IMR-90 (cell line): Measurements from ENCODE around the gene AFMID. TPM values are rescaled to one million over a fixed set of nuclear protein-coding genes. Genes with fewer than 3 reads are reported as not detected.

Experiments used
- ATAC-seq: fragments of 200-7000 bp; cut with Tn5 transposase; 2 replicates; pipeline ENCODE4 v1.9.1; 2020; ENCODE audit warnings: low read depth, mild to moderate bottlenecking, moderate library complexity
- BruUV-seq: library from RNA; stranded (reverse); fragments of 400-500 nt; replicated peaks from 2 replicates; lab custom pipeline; 2021; lab: Mats Ljungman, UMichigan
- CTCF ChIA-PET: fragments of 300-600 bp; formaldehyde crosslinking; extraction: SDS; loops from one replicate; lab custom pipeline; 2021; ENCODE audit warnings: antibody characterized with exemption; lab: Yijun Ruan, JAX
- POLR2A ChIA-PET: fragments of 300-600 bp; sonication (Branson Sonifier 250); formaldehyde crosslinking; loops from one replicate; lab custom pipeline; 2022; ENCODE audit warnings: antibody characterized with exemption; ENCODE audit not compliant: unreplicated experiment; lab: Charles Lee
- DNase-seq: peaks from one replicate; pipeline ENCODE4 v3.0.0; 2013
- H2AFZ ChIP-seq: replicated peaks from 2 replicates; pipeline ENCODE3; 2013; ENCODE audit warnings: low read length, mild to moderate bottlenecking; ENCODE audit not compliant: poor library complexity
- H2AK5ac ChIP-seq: 2 replicates; pipeline ENCODE4 v1.6.1; 2013; ENCODE audit warnings: low read depth, low read length, inconsistent platforms
- H2AK9ac ChIP-seq: replicated peaks from 2 replicates; pipeline ENCODE3; 2013; ENCODE audit warnings: mild to moderate bottlenecking, low read depth, low read length, moderate library complexity; ENCODE audit not compliant: poor library complexity
- H2BK120ac ChIP-seq: 2 replicates; pipeline ENCODE4 v1.6.1; 2013; ENCODE audit warnings: low read depth, low read length, inconsistent platforms
- H2BK15ac ChIP-seq: 3 replicates; pipeline ENCODE4 v1.6.1; 2013; ENCODE audit warnings: low read depth, low read length, inconsistent platforms
- H2BK20ac ChIP-seq: 2 replicates; pipeline ENCODE4 v1.6.1; 2013; ENCODE audit warnings: low read depth, mild to moderate bottlenecking, inconsistent platforms, low read length, moderate library complexity
- H2BK5ac ChIP-seq: 2 replicates; pipeline ENCODE4 v1.6.1; 2013; ENCODE audit warnings: mild to moderate bottlenecking, low read depth, low read length, inconsistent platforms; ENCODE audit not compliant: poor library complexity, severe bottlenecking
- H3K14ac ChIP-seq: replicated peaks from 2 replicates; pipeline ENCODE4 v1.6.1; 2013; ENCODE audit warnings: low read depth, low read length, inconsistent platforms
- H3K18ac ChIP-seq: 2 replicates; pipeline ENCODE4 v1.6.1; 2013; ENCODE audit warnings: low read depth, low read length, control low read depth
- H3K23ac ChIP-seq: 2 replicates; pipeline ENCODE4 v1.6.1; 2013; ENCODE audit warnings: low read depth, low read length, inconsistent platforms
- H3K27ac ChIP-seq: 2 replicates; pipeline ENCODE4 v1.5.1; 2013; ENCODE audit warnings: mild to moderate bottlenecking, control low read depth, low read length; ENCODE audit not compliant: insufficient read depth
- H3K27me3 ChIP-seq: 2 replicates; pipeline ENCODE4 v1.6.1; 2013; ENCODE audit warnings: low read length; ENCODE audit not compliant: control insufficient read depth, insufficient read depth
- H3K36me3 ChIP-seq: 2 replicates; pipeline ENCODE4 v1.6.1; 2013; ENCODE audit warnings: low read length, mixed read lengths; ENCODE audit not compliant: control insufficient read depth, insufficient read depth
- H3K4ac ChIP-seq: 2 replicates; pipeline ENCODE4 v1.6.1; 2013; ENCODE audit warnings: low read depth, low read length, inconsistent platforms
- H3K4me1 ChIP-seq: 2 replicates; pipeline ENCODE4 v1.6.1; 2013; ENCODE audit warnings: low read length, mixed read lengths; ENCODE audit not compliant: control insufficient read depth, insufficient read depth
- H3K4me2 ChIP-seq: 2 replicates; pipeline ENCODE4 v1.6.1; 2013; ENCODE audit warnings: low read depth, mild to moderate bottlenecking, control low read depth, low read length, moderate library complexity
- H3K4me3 ChIP-seq: 2 replicates; pipeline ENCODE4 v1.5.1; 2013; ENCODE audit warnings: low read depth, mild to moderate bottlenecking, control low read depth, low read length, moderate library complexity; ENCODE audit not compliant: insufficient read depth
- H3K56ac ChIP-seq: 2 replicates; pipeline ENCODE4 v1.6.1; 2013; ENCODE audit warnings: low read length, inconsistent platforms; ENCODE audit not compliant: insufficient read depth; ENCODE audit errors: extremely low read depth
- H3K79me1 ChIP-seq, 2 experiments: 2 replicates each; pipeline ENCODE4 v1.6.1; 2013; ENCODE audit warnings: low read length in 2 of 2, inconsistent platforms in 1 of 2, low read depth in 1 of 2
- H3K9ac ChIP-seq: 2 replicates; pipeline ENCODE4 v1.6.1; 2013; ENCODE audit warnings: low read depth, low read length, control low read depth
- H3K9me1 ChIP-seq: 2 replicates; pipeline ENCODE4 v1.6.1; 2013; ENCODE audit warnings: low read length, inconsistent platforms; ENCODE audit not compliant: insufficient read depth
- H3K9me3 ChIP-seq: 2 replicates; pipeline ENCODE4 v1.6.1; 2013; ENCODE audit warnings: low read length; ENCODE audit not compliant: control insufficient read depth, insufficient read depth
- H4K20me1 ChIP-seq: 2 replicates; pipeline ENCODE4 v1.6.1; 2013; ENCODE audit warnings: low read length, inconsistent platforms; ENCODE audit not compliant: insufficient read depth
- H4K5ac ChIP-seq: 2 replicates; pipeline ENCODE4 v1.6.1; 2013; ENCODE audit warnings: mild to moderate bottlenecking, low read depth, low read length, control low read depth
- H4K8ac ChIP-seq, 2 experiments: 2 replicates each; pipeline ENCODE4 v1.6.1; 2013; ENCODE audit warnings: low read depth in 2 of 2, low read length in 2 of 2, control low read depth in 1 of 2, inconsistent platforms in 1 of 2
- H4K91ac ChIP-seq: 2 replicates; pipeline ENCODE4 v1.6.1; 2013; ENCODE audit warnings: low read depth, low read length, inconsistent platforms; ENCODE audit not compliant: insufficient read depth
- BHLHE40 ChIP-seq: fragments of 150-350 bp; IDR thresholded peaks from 2 replicates; pipeline ENCODE4 v1.6.1; 2016; ENCODE audit warnings: mild to moderate bottlenecking, low read depth, low read length
- CHD1 ChIP-seq: IDR thresholded peaks from 2 replicates; pipeline ENCODE4 v1.6.1; 2012; ENCODE audit warnings: low read depth, low read length, improper control_type of control experiment
- CTCF ChIP-seq: conservative IDR thresholded peaks from 2 replicates; pipeline ENCODE4 v1.5.1; 2012; ENCODE audit warnings: mild to moderate bottlenecking, low read depth, low read length, improper control_type of control experiment
- RFX5 ChIP-seq: IDR thresholded peaks from 2 replicates; pipeline ENCODE4 v1.8.0; 2012; ENCODE audit warnings: low read depth, mild to moderate bottlenecking, low read length, moderate library complexity
- USF2 ChIP-seq: fragments of 150-350 bp; IDR thresholded peaks from 2 replicates; pipeline ENCODE4 v1.6.1; 2017; ENCODE audit warnings: mild to moderate bottlenecking, antibody characterized with exemption, low read length, low read depth
- WGBS, 2 experiments: methylation state at CpG; one replicate each; pipeline versions ENCODE4 v1.1.5 to v1.1.7; 2013; ENCODE audit warnings: missing lambda C conversion rate in 2 of 2; ENCODE audit not compliant: insufficient read length in 1 of 2; ENCODE audit errors: extremely low coverage in 2 of 2; 5-methylcytosine and 5-hydroxymethylcytosine counted together
- dilution Hi-C: fragments of 300-500 bp; cut with HindIII; formaldehyde crosslinking; loops from one replicate; pipeline ENCODE4 v1.14.3; 2018; ENCODE audit warnings: low sequenced_read_pairs; ENCODE audit not compliant: unreplicated experiment
- in situ Hi-C: fragments of 300-500 bp; cut with MboI; formaldehyde crosslinking; loops from 3 replicates; pipeline ENCODE4 v1.14.3; 2019; ENCODE audit warnings: low sequenced_read_pairs, inconsistent platforms, mixed read lengths
- intact Hi-C: fragments of 100-400 bp; cut with micrococcal nuclease; formaldehyde crosslinking; loops from 2 replicates; pipeline ENCODE4 v1.10.0; 2022
- polyA plus RNA-seq, 3 experiments: library from polyadenylated mRNA; depleted of rRNA; stranded (reverse); fragments of >200 nt; gene quantifications; 2 replicates each; pipeline ENCODE4 v1.2.3, GENCODE V29; 2012; ENCODE audit warnings: low replicate concordance in 1 of 3
- total RNA-seq: library from RNA; depleted of rRNA; stranded (reverse); fragments of >200 nt; gene quantifications from 2 replicates; pipeline ENCODE4 v1.2.3, GENCODE V29; 2012

AFMID gene
- total and polyA plus RNA-seq, 2 of the 4 experiments (the other 2 are of a cell fraction): 41.0 to 65.1 TPM

- Histone ChIP-seq H3K36me3 (no peaks in the 10 kb centered on the region), H4K8ac (no peak overlapping the region), H3K79me1 (no peaks in the 10 kb centered on the region), H3K23ac (no peak overlapping the region), H2AK9ac (no peak overlapping the region), H3K4me1 (peaks cover 3% of the 10 kb centered on the region; the same call in 1 of the 2 replicates), H3K4ac (no peak overlapping the region), H4K5ac (no peak overlapping the region), H3K9me1 (no peaks in the 10 kb centered on the region), H2BK15ac (no peak overlapping the region), H2BK120ac (no peak overlapping the region), H2AK5ac (no peak overlapping the region), H3K14ac (no peak overlapping the region), H3K27ac (no peak overlapping the region), H2BK5ac (no peak overlapping the region), H4K20me1 (no peaks in the 10 kb centered on the region), H3K9me3 (no peaks in the 10 kb centered on the region), H3K18ac (no peak overlapping the region), H4K91ac (no peak overlapping the region), H3K4me3 (no peak overlapping the region), H3K9ac (no peak overlapping the region), H3K56ac (no peak overlapping the region), H3K4me2 (no peak overlapping the region), H2BK20ac (no peak overlapping the region), H3K27me3 (no peaks in the 10 kb centered on the region; the same call in 1 of the 2 replicates), H2AFZ (peak overlapping the region; percentile 2)
- ChIA-PET CTCF (interaction anchor here (1.1 kb wide), 1 partner anchor 32 kb away, joined by 5 read pairs; no protein-coding TSS in a partner anchor), POLR2A (interaction anchor here (0.9 kb wide), 1 partner anchor 121 kb away, joined by 3 read pairs; no protein-coding TSS in a partner anchor)
- in situ Hi-C loops: no loop called here
- peak; percentile 76 for DNase-seq
- intact Hi-C loops: no loop called here
- dilution Hi-C loops: no loop called here
- ATAC-seq: peak; percentile 85
- WGBS, 2 experiments: 30% methylated on average over 2 of the region's 11 CpGs; no CpG with 5 or more reads in 1 of the 2 experiments
- BruUV-seq: no TSS peak
- TF ChIP-seq BHLHE40: no peak
- TF ChIP-seq CTCF: 0 out of 2 replicates have a peak, but pooled peaks have one; percentile 3
- no peak for TF ChIP-seq CHD1
- TF ChIP-seq RFX5: no peak
- peak; percentile 38; the same call in 1 of the 2 replicates for TF ChIP-seq USF2
These were observed 42.9 kb upstream of the AFMID start for GRCh38 chr17:78144147-78144719.
